ENCODE data around the gene FUT4.

The FUT4 gene

GRCh38 chr11:94528551-94528950, 15.2 kb upstream of the FUT4 start:
- ChIA-PET CTCF (interaction anchor here (2.3 kb wide), 1 partner anchor 75 kb away, joined by 8 read pairs; no protein-coding TSS in a partner anchor), POLR2A (no interaction called here)
- TF ChIP-seq, protein P1, sequence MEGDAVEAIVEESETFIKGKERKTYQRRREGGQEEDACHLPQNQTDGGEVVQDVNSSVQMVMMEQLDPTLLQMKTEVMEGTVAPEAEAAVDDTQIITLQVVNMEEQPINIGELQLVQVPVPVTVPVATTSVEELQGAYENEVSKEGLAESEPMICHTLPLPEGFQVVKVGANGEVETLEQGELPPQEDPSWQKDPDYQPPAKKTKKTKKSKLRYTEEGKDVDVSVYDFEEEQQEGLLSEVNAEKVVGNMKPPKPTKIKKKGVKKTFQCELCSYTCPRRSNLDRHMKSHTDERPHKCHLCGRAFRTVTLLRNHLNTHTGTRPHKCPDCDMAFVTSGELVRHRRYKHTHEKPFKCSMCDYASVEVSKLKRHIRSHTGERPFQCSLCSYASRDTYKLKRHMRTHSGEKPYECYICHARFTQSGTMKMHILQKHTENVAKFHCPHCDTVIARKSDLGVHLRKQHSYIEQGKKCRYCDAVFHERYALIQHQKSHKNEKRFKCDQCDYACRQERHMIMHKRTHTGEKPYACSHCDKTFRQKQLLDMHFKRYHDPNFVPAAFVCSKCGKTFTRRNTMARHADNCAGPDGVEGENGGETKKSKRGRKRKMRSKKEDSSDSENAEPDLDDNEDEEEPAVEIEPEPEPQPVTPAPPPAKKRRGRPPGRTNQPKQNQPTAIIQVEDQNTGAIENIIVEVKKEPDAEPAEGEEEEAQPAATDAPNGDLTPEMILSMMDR (IDR thresholded peaks at IDR 0.05; ENCODE audit: insufficient read depth, low read length, missing control alignments) = no peak
- DNase-seq (ENCODE audit: low read depth, low spot score) = no peak
- H3K4me3 ChIP-seq (ENCODE audit: low read depth, low read length) = no peak overlapping the region

DNA sequence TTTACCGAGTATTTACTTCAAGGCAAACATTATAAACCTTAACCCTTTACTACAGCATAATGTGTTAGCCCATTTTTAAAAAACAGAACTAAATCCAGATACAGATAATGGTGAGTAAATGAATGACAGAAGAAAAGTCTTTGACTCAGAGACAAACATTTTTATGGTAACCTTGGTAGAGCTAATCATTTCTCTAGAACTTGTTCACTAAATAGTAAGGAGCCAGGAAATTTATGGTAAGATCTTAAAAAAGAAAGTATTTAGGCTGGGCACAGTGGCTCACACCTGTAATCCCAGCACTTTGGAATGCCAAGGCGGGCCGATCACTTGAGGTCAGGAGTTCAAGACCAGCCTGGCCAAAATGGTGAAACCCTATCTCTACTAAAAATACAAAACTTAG, 11.5 kb upstream of the FUT4 start:
- TF ChIP-seq, protein P1 (IDR thresholded peaks at IDR 0.05; ENCODE audit: insufficient read depth, low read length, missing control alignments) = no peak
- POLR2A ChIA-PET = no interaction called here

DNA sequence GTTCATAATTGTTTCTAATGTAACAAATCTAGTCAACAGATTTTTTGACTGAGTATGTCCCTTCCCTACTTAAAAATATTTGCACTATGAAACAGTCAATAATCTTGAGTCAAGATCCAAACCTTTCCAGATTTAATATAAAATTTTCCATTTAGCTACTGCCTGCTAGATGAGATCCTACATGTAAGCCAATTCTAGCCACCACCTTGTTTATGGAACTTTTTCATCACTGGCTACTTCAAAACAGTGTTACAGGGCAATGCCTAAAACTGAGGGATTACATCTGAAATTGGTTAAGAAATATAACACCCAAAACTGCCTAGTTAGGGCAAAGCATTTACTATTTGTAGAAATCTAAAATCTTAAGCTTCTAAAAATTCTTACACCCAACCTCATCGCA, 10.5 kb upstream of the FUT4 start:
- DNase-seq (ENCODE audit: low read depth, low spot score) = no peak
- H3K4me3 ChIP-seq (ENCODE audit: low read depth, low read length) = no peak overlapping the region
- ChIA-PET POLR2A (no interaction called here), CTCF (interaction anchor here (0.7 to 4.7 kb wide), 6 partner anchors 10 to 638 kb away, joined by 3 to 39 read pairs (median 4); no protein-coding TSS in a partner anchor)
- TF ChIP-seq, protein P1 (IDR thresholded peaks at IDR 0.05; ENCODE audit: insufficient read depth, low read length, missing control alignments) = no peak

More for the DNA sequence above, 11.5 kb upstream of the FUT4 start:
- H3K4me3 ChIP-seq (ENCODE audit: low read depth, low read length) = no peak overlapping the region
- CTCF ChIA-PET = interaction anchor here (4.5 to 4.7 kb wide), 2 partner anchors 12 to 71 kb away, joined by 24 to 39 read pairs; no protein-coding TSS in a partner anchor
- no peak for DNase-seq (ENCODE audit: low read depth, low spot score)

- H3K4me3 ChIP-seq (ENCODE audit: low read depth, low read length) = no peak overlapping the region
- ChIA-PET CTCF (interaction anchor here (1.0 to 4.7 kb wide), 6 partner anchors 11 to 70 kb away, joined by 3 to 39 read pairs (median 14); no protein-coding TSS in a partner anchor), POLR2A (no interaction called here)
- TF ChIP-seq, protein P1 (IDR thresholded peaks at IDR 0.05; ENCODE audit: insufficient read depth, low read length, missing control alignments) = no peak
- DNase-seq (ENCODE audit: low read depth, low spot score) = no peak
Observed at GRCh38 chr11:94533696-94534630, 9.8 kb upstream of the FUT4 start.

- TF ChIP-seq, protein P1 (IDR thresholded peaks at IDR 0.05; ENCODE audit: insufficient read depth, low read length, missing control alignments) = no peak
- no peak for DNase-seq (ENCODE audit: low read depth, low spot score)
- POLR2A ChIA-PET = no interaction called here
- CTCF ChIA-PET = interaction anchor here (0.8 to 3.1 kb wide), 7 partner anchors 10 to 32 kb away, joined by 3 to 23 read pairs (median 3); no protein-coding TSS in a partner anchor
- H3K4me3 ChIP-seq (ENCODE audit: low read depth, low read length) = no peak overlapping the region
Observed at GRCh38 chr11:94536386-94536785, 7.3 kb upstream of the FUT4 start.

DNA sequence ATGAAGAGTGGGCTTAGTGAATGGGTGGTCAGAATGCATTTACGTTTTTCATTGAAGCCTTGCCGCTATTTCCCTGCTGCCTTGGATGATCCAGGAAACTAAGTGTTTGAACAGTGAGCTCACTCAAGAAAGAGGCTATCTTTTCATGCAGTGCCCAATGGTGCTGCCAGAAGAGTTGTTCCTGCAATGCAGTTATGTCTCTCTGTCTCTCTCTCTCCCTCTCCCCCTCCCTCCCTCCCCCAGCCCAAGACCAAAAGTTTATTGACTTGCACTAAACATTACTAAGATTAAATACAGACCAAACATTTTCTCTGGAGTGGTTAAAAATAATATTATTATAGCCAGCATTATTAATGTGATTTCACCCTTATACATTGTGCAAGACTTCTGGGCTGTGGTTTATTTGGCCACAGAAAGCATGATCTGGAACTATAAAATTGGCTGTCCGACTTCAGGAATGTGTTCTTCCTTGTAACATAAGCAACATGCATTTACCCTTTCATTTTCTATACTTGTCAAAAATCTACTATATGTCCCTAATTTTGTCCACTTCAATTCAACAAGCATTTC, 6.6 kb upstream of the FUT4 start:
- CTCF ChIA-PET = interaction anchor here (0.8 to 3.1 kb wide), 5 partner anchors 11 to 32 kb away, joined by 3 to 23 read pairs (median 3); no protein-coding TSS in a partner anchor

More for the DNA sequence above, 6.6 kb upstream of the FUT4 start:
- POLR2A ChIA-PET = no interaction called here
- H3K4me3 ChIP-seq (ENCODE audit: low read depth, low read length) = no peak overlapping the region
- TF ChIP-seq, protein P1 (IDR thresholded peaks at IDR 0.05; ENCODE audit: insufficient read depth, low read length, missing control alignments) = no peak
- peak; percentile 70 for DNase-seq (ENCODE audit: low read depth, low spot score)
